ENCODE measurements around the gene PLXND1. TPM values are rescaled to one million over a fixed set of nuclear protein-coding genes. Genes with fewer than 3 reads are reported as not detected.

The PLXND1 gene
- total RNA-seq, 2 experiments from 2014 or later: 4.7 to 6.0 TPM

DNA sequence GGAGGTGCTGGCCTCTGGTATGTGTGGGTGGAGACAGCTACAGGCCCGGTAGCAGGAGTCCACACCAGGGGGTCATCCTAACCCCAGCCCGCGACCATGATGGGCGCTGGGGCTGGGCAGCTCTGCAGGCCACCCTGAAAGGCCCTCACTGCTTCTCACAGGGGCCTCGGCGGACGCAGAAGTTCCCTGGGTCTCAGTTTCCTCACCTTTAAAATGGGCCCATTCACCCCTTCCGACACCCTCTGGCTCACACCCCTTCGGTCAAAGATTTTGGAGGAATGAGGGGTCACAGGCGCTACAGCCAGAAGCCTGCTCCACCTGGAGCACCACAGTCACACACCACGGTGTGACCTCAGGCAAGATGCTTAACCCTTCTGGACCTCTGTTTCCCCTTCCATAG lies 8.0 kb downstream of the PLXND1 start:
- DNase-seq (ENCODE audit: low spot score): no peak
- H3K4me1 ChIP-seq (ENCODE audit: insufficient read depth, low read length, poor library complexity, severe bottlenecking): peaks cover 10% of the 10 kb centered on the region
- H4K20me1 ChIP-seq (ENCODE audit: insufficient read depth, low read length): no peaks in the 10 kb centered on the region
- TF ChIP-seq EZH2phosphoT487 (IDR thresholded peaks at IDR 0.05; ENCODE audit: borderline replicate concordance, low read depth, low read length): no peak
- no peak for TF ChIP-seq CTCF (conservative IDR thresholded peaks at IDR 0.05; ENCODE audit: low read length)
- intact Hi-C loops (cut with micrococcal nuclease; ENCODE audit: unreplicated experiment): no loop called here
- ChIA-PET CTCF (ENCODE audit: unreplicated experiment) (no interaction called here), POLR2A (no interaction called here)
- no peak overlapping the region for H3K27ac ChIP-seq (ENCODE audit: low read depth, low read length, poor library complexity, severe bottlenecking)
- H3K36me3 ChIP-seq (ENCODE audit: insufficient read depth, low read length): no peaks in the 10 kb centered on the region
- H2AFZ ChIP-seq (ENCODE audit: low read length): no peak overlapping the region
- H3K9me2 ChIP-seq (ENCODE audit: insufficient read depth, low read length): no peaks in the 10 kb centered on the region
- H3K4me2 ChIP-seq (ENCODE audit: low read length): no peak overlapping the region
- no peaks in the 10 kb centered on the region for H3K9me3 ChIP-seq (ENCODE audit: low read length)
- no peak overlapping the region for H3K4me3 ChIP-seq (ENCODE audit: low read depth, low read length, poor library complexity, severe bottlenecking)
- BruUV-seq (replicated peaks): no TSS peak
- no peaks in the 10 kb centered on the region for H3K79me2 ChIP-seq (ENCODE audit: insufficient read depth, low read depth, low read length)

DNA sequence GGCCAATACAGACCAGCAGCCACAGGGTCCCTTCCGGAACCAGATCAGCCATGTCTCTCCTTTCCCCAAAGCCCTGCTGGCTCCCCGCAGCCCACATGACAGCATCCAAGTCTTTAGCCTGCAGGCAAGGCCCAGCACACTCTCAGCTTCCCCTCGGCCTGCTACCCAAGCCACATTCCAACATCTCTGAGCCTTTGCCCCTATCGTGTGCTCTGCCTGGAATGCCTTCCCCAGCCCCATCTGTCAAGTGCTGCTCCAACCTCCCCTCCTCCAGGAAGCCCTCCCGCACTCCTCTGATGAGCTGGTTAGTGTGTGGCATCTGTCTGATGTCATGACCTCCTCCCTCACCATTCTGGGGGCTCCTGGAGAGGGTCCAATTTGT lies 8.5 kb downstream of the PLXND1 start:
- no peaks in the 10 kb centered on the region for H3K36me3 ChIP-seq (ENCODE audit: insufficient read depth, low read length)
- peaks cover 15% of the 10 kb centered on the region for H3K4me1 ChIP-seq (ENCODE audit: insufficient read depth, low read length, poor library complexity, severe bottlenecking)
- no peaks in the 10 kb centered on the region for H3K79me2 ChIP-seq (ENCODE audit: insufficient read depth, low read depth, low read length)
- no peaks in the 10 kb centered on the region for H3K9me2 ChIP-seq (ENCODE audit: insufficient read depth, low read length)
- TF ChIP-seq EZH2phosphoT487 (IDR thresholded peaks at IDR 0.05; ENCODE audit: borderline replicate concordance, low read depth, low read length): no peak
- no peak for TF ChIP-seq CTCF (conservative IDR thresholded peaks at IDR 0.05; ENCODE audit: low read length)
- H3K4me3 ChIP-seq (ENCODE audit: low read depth, low read length, poor library complexity, severe bottlenecking): no peak overlapping the region
- no peak for DNase-seq (ENCODE audit: low spot score)
- ChIA-PET POLR2A (interaction anchor here (0.6 kb wide), 1 partner anchor 186 kb away, joined by 3 read pairs; no protein-coding TSS in a partner anchor), CTCF (ENCODE audit: unreplicated experiment) (no interaction called here)
- H2AFZ ChIP-seq (ENCODE audit: low read length): no peak overlapping the region
- no peak overlapping the region for H3K27ac ChIP-seq (ENCODE audit: low read depth, low read length, poor library complexity, severe bottlenecking)
- H3K9me3 ChIP-seq (ENCODE audit: low read length): no peaks in the 10 kb centered on the region
- H3K4me2 ChIP-seq (ENCODE audit: low read length): no peak overlapping the region
- intact Hi-C loops (cut with micrococcal nuclease; ENCODE audit: unreplicated experiment): no loop called here
- no peaks in the 10 kb centered on the region for H4K20me1 ChIP-seq (ENCODE audit: insufficient read depth, low read length)
- no TSS peak for BruUV-seq (replicated peaks)

DNA sequence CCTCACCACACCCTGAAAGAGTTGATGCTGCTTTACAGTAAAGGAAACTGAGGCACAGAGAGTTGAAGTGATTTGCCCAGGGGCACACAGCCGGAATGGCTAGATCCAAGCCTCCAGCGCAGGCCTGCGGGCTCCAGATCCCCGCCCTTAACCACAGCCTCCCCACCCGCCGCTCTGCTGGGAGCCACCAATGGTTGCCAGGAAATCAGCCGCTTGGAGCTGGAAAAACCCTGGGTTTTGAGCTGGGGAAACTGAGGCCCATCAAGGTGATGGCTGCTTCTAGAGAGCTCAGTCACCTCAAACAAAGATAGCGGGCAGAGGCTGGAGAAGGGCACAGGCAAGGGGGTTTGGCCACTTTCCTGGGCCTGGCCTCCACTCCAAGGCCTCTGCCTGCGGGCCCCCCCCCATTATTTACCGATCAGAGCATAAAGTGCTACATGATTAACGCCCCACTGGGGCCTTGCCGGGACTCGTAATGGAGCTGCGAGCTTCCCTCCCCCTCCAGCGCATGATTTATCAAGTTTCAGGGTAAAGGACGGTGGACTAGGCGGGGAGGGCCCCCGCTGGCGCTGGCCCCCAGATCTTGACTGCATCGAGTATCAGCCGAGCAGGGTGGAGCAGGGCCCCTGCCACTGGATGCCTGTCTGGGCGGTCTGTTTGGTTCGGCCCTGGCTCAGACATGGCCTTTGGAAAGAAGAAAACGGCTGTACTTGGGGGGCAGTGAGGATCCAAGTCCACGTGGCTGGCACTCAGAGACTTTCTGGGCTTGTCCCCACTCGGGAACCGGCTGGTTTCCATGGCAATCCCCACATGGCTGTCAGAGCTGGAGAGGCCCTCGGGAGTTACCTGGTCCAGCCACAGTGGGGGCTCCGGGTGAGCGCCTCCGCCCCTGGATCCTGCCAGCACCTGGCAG lies 9.1 kb downstream of the PLXND1 start:
- Histone ChIP-seq H2AFZ (ENCODE audit: low read length) (no peak overlapping the region), H3K4me1 (ENCODE audit: insufficient read depth, low read length, poor library complexity, severe bottlenecking) (peaks cover 22% of the 10 kb centered on the region), H4K20me1 (ENCODE audit: insufficient read depth, low read length) (no peaks in the 10 kb centered on the region), H3K36me3 (ENCODE audit: insufficient read depth, low read length) (no peaks in the 10 kb centered on the region), H3K9me3 (ENCODE audit: low read length) (no peaks in the 10 kb centered on the region), H3K27ac (ENCODE audit: low read depth, low read length, poor library complexity, severe bottlenecking) (no peak overlapping the region), H3K4me3 (ENCODE audit: low read depth, low read length, poor library complexity, severe bottlenecking) (no peak overlapping the region), H3K4me2 (ENCODE audit: low read length) (no peak overlapping the region), H3K9me2 (ENCODE audit: insufficient read depth, low read length) (no peaks in the 10 kb centered on the region), H3K79me2 (ENCODE audit: insufficient read depth, low read depth, low read length) (no peaks in the 10 kb centered on the region)
- no peak for TF ChIP-seq CTCF (conservative IDR thresholded peaks at IDR 0.05; ENCODE audit: low read length)
- TF ChIP-seq EZH2phosphoT487 (IDR thresholded peaks at IDR 0.05; ENCODE audit: borderline replicate concordance, low read depth, low read length): no peak
- intact Hi-C loops (cut with micrococcal nuclease; ENCODE audit: unreplicated experiment): no loop called here
- DNase-seq (ENCODE audit: low spot score): no peak
- POLR2A ChIA-PET: interaction anchor here (0.6 kb wide), 1 partner anchor 186 kb away, joined by 3 read pairs; no protein-coding TSS in a partner anchor
- no TSS peak for BruUV-seq (replicated peaks)
- CTCF ChIA-PET (ENCODE audit: unreplicated experiment): no interaction called here
